ENCODE measurements around the gene POTEM. TPM values are rescaled to one million over a fixed set of nuclear protein-coding genes. Genes with fewer than 3 reads are reported as not detected.
"Not testable (repeated sequence)": the region's sequence is repeated elsewhere in the genome, so short reads cannot be mapped to it uniquely, and the experiment has no call there.

POTEM gene
- not detected for polyA plus RNA-seq (2012; ENCODE audit: missing spikeins)

- FAIRE-seq; DNase-seq (ENCODE audit: insufficient read length): not testable (repeated sequence)
These were observed at the start of gene POTEM for GRCh38 chr14:18967134-18967533. Gene POTEM (plus strand): TSS chr14:18967434. CDS start chr14:18967486, 52 bp downstream.

GRCh38 chr14:18918345-18918744, 48.9 kb upstream of the POTEM start:
- not testable (repeated sequence) for DNase-seq (ENCODE audit: insufficient read length); FAIRE-seq

DNA sequence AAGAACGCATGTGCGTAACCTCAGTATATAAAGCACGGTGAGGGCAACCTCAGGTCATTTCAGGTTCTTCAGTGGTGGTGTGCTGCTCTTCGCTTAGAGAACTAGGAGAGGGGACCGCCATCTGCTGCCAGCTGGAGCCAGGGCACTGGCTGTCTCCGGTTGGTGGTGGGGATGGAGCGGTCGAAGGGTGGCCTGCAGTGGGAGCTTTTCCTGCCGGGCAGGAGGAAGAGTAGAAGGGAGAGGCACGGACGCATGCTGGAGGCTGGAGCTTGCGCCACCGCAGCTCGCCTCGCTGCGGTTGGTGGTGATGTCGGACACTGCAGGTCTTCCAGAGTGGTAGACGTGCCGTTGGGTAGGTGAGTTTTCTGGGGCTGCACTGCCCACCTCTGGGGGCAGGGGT, 47.2 kb upstream of the POTEM start:
- FAIRE-seq; DNase-seq (ENCODE audit: insufficient read length): not testable (repeated sequence)

DNA sequence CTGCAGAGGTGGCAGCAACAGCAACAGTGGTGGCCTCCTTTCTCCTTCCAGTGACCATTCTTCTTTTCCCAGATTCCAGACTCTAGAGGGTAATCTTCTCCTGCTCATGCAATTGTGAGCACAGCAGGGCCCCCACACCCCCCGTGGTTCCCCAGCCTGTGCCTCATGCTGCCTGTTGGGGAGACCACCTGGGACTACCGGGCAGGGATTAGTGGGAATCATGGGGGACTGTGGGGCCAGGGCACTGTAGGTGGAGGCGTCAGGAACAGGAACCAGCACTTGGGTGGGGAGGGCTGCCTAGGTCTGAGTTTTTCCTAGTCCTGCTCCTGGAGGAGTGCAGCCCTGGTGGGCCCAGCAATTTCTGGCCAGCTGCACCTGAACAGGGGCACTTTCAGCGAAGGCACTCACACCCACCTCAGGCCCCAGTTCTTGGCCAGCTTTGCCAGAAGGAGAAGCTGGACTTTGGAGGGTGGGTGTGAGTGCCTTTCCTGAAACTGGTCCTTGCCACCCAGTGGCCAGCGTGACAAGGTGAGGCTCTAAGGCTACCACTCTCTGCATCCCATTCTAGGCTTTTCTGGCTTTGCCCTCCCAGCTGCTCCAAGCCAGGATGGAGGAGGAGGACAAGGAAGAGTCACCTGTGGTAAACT, 46.1 kb upstream of the POTEM start:
- not testable (repeated sequence) for DNase-seq (ENCODE audit: insufficient read length); FAIRE-seq

DNA sequence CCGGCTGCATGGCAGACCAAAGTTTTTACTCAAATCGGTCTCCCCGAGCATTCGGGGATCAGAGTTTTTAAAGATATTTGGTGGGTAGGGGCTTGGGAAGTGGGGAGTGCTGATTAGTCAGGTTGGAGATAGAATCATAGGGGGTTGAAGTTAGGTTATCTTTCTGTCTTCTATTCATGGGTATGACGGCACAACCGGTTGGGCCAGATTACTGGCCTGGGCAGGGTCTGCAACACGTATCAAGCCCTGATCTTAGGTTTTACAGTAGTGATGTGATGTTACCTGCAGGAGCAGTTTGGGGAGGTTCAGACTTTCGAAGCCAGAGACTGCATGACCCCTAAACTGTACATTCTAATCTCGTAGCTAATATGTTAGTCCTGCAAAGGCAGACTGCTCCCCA, 30.4 kb upstream of the POTEM start:
- not testable (repeated sequence) for FAIRE-seq; DNase-seq (ENCODE audit: insufficient read length)

GRCh38 chr14:18938733-18939132, 28.5 kb upstream of the POTEM start:
- not testable (repeated sequence) for DNase-seq (ENCODE audit: insufficient read length)

DNA sequence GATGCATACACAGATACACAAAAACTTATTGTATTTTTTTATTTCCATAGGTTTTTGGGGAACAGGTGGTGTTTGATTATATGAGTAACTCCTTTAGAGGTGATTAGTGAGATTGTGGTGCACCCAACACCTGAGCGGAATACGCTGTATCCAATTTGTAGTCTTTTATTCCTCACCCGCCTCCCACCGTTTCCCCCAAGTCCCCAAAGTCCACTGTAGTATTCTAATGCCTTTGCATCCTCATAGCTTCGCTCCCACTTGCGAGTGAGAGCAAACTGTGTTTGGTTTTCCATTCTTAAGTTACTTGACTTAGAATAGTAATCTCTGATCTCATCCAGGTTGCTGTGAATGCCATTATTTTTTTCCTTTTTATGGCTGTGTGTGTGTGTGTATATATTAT, 17.3 kb upstream of the POTEM start:
- not testable (repeated sequence) for FAIRE-seq; DNase-seq (ENCODE audit: insufficient read length)

More at GRCh38 chr14:18938733-18939132, 28.5 kb upstream of the POTEM start:
- not testable (repeated sequence) for FAIRE-seq

DNA sequence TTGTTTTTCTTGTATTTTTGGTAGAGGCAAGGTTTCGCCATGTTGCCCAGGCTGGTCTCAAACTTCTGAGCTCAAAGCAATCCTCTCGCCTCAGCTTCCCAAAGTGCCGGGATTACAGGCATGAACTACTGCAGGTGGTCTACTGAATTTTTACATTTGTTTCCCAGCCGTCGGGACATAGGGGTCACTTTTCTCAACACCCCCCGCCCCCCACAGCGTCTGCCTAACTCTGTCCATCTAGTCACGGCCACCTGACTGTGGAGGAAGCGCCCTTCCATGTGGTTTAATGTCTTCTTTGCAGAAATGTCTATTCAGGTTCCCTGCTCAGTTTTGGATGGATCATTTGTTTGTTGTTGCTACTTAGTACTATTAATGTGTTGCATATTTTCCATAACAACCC, 14.1 kb upstream of the POTEM start:
- not testable (repeated sequence) for DNase-seq (ENCODE audit: insufficient read length); FAIRE-seq

DNA sequence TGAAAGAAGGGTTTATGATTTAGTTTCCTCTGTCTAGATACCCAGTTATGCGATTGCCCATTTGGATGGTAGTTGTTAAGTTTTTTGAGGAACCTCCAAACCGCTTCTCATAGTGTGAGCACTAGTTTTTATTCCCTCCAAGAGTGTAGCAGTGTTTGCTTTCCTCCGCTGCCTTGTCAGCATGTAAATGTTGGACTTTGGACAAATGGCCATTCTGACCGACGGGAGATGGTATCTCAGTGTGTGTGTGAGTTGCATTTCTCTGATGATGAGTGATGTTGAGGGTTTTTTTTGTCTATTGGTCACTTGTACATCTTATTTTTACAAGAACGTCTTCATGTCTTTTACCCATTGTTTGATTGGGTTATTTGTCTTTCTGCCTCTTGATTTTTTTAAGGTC, 11.4 kb upstream of the POTEM start:
- FAIRE-seq; DNase-seq (ENCODE audit: insufficient read length): not testable (repeated sequence)

DNA sequence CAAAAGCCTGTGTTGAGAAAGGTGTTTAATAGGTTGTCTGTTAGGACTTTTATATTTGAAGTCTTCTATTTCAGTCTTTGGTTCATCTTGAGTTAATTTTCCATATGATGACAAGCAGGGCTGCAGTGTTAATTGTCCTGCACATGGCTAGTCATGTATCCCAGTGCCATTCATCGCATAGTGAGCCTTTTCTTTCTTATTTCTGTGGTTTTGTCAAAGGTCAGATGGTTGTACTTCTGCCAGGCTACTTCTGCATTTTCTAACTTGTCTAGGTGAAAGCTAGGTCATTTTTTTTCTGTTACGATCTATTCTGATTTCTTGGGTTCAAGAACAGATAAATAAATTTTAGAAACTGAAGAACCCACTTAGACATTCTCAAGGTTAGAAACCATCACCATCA, 5.7 kb upstream of the POTEM start:
- not testable (repeated sequence) for FAIRE-seq; DNase-seq (ENCODE audit: insufficient read length)

GRCh38 chr14:18962143-18962542, 5.1 kb upstream of the POTEM start:
- not testable (repeated sequence) for DNase-seq (ENCODE audit: insufficient read length); FAIRE-seq

GRCh38 chr14:18963276-18963675, 4.0 kb upstream of the POTEM start:
- not testable (repeated sequence) for FAIRE-seq; DNase-seq (ENCODE audit: insufficient read length)

DNA sequence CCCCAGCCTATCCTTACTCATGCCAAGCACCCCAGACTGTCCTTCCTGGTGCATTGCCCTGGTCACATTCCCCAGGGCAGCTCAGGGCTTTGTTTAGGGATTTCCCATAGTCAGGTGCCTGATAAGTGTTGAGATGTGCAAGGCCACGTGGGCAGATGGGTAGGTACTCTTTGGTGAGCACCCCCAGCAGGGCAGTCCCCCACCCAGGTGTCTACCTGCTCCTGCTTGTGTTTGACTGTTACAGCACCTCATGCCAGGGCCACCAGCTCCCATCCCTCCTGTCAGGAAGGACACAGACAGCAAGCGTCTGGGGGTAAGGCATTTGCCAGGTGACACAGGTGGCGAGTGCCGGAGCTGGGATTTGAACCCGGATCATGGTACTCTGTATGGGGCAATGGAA, 2.4 kb upstream of the POTEM start:
- DNase-seq (ENCODE audit: insufficient read length); FAIRE-seq: not testable (repeated sequence)

DNA sequence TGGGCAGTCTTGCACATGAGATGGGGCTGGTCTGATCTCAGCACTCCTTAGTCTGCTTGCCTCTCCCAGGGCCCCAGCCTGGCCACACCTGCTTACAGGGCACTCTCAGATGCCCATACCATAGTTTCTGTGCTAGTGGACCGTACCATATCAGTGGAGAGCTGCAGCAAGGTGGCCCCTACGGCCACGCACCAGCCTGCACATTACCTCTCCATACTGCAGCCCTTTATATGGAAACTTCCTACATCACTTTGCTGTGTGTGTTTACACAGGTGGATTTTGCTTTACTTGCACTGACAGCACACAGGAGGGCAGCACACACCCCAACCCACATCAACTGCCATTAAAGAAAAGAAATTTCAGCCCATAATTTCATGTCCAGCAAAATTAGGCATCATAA, 35.3 kb downstream of the POTEM start:
- FAIRE-seq; DNase-seq (ENCODE audit: insufficient read length): not testable (repeated sequence)

DNA sequence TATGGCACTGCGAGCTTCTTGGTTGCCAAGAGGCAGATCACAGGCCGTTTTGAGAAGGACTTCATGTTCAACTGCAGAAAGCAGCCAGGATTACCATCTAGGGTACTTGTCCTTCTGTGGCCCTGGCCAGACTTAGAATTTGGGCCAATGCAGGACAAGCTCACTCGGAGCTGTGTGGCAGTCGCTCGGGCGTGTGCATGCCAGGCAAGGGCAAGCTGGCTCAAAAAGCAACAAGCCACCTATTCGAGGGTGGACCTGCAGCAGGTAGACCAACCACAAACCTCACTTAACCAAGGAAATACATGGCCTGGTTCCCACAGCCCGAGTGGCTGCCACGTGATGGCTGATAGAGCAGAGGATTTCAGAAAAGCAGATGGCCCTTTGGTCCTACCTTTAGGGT, 39.3 kb downstream of the POTEM start:
- FAIRE-seq: not testable (repeated sequence)

GRCh38 chr14:19007678-19008077, 40.4 kb downstream of the POTEM start:
- DNase-seq (ENCODE audit: insufficient read length); FAIRE-seq: not testable (repeated sequence)

More for the DNA sequence above, 39.3 kb downstream of the POTEM start:
- DNase-seq (ENCODE audit: insufficient read length): not testable (repeated sequence)

DNA sequence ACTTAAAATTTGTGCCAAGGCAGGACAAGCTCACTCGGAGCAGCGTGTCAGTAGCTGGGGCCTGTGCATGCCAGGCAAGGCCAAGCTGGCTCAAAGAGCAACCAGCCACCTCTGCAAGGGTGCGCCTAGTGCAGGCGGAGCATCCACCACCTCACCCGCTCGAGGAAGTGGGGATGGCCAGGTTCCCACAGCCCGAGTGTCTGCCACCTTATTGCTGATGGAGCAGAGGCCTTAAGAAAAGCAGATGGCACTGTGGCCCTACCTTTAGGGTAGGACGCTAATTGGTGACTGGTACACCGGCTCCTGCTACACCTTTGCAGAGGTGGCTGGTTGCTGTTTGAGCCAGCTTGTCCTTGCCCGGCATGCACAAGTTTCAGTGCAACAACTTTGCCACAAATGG, 43.8 kb downstream of the POTEM start:
- not testable (repeated sequence) for FAIRE-seq; DNase-seq (ENCODE audit: insufficient read length)

- not testable (repeated sequence) for DNase-seq (ENCODE audit: insufficient read length); FAIRE-seq
These were observed 44.5 kb downstream of the POTEM start for GRCh38 chr14:19011703-19012102.

DNA sequence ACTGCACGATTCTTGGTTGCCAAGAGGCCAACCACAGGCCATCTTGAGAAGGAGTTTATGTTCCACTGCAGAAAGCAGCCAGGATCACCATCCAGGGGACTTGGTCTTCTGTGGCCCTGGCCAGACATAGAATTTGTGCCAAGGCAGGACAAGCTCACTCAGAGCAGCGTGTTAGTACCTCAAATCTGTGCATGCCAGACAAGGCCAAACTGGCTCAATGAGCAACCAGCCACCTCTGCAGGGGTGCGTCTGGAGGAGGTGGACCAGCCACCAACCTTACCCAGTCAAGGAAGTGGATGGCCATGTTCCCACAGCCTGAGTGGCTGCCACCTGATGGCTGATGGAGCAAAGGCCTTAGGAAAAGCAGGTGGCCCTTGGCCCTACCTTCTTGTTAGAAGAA, 48.0 kb downstream of the POTEM start:
- not testable (repeated sequence) for DNase-seq (ENCODE audit: insufficient read length); FAIRE-seq

DNA sequence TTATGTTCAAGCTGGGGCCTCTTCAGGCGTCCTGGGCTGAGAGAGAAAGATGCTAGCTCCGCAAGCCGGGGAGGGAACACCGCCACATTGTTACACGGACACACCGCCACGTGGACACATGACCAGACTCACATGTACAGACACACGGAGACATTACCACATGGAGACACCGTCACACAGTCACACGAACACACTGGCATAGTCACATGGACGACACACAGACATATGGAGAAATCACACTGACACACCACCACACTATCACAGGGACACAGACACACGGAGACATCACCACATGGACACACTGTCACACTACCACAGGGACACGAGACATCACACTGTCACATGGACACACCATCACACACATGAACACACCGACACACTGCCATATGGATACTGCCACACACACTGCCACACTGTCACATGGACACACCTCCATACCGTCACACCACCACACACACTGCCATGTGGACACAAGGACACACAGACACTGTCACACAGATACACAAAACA, 57.9 kb downstream of the POTEM start:
- FAIRE-seq; DNase-seq (ENCODE audit: insufficient read length): not testable (repeated sequence)

DNA sequence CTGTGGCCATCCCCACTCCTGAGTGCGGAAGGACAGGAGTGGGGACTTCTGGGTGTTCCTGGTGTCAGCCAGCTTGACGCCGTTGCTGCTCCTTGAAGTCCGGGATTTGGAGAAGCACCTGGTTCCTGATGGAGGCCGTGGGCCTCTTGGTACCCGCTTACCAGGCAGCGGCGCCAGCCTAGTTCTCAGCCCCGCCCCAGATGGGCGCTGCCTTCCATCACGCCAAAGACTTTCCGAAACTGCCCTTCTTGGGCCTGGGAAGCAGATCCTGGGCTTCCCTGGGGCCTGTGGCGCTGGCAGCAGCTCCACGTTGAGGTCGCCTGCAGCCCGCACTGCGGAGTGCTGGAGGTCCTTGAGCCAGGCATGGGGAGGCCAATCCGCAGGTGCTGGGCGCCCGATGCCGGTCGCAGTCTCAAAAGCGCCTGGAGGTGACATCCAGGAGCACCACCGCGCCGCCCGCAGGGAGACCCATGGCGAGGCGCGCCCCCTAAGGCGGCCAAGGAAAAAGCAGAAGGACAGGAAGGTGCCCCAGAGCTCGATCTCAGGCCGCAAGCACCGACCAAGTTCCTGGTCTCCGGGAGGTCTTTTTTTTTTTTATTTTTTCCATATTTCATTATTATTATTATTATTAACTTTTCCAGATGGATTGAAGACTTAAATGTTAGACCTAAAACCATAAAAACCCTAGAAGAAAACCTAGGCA, 59.6 kb downstream of the POTEM start:
- not testable (repeated sequence) for FAIRE-seq

More for the DNA sequence above, 59.6 kb downstream of the POTEM start:
- not testable (repeated sequence) for DNase-seq (ENCODE audit: insufficient read length)

All from GM12892 (cell line).